T-cell (primary cell): ENCODE results near the gene GOLGA6D. TPM values are rescaled to one million over a fixed set of nuclear protein-coding genes. Genes with fewer than 3 reads are reported as not detected.
"Not testable (repeated sequence)": the region's sequence is repeated elsewhere in the genome, so short reads cannot be mapped to it uniquely, and the experiment has no call there.

Source experiments
- ATAC-seq, 4 experiments: fragments of 200-7000 bp in 3 of 4; fragments of 150-1000 bp in 1 of 4; cut with Tn5 transposase; replicated peaks in 1 of 4; 1 replicate in 3 of 4; 2 replicates in 1 of 4; pipeline ENCODE4 v1.10.0; 2021; ENCODE audit warnings: moderate library complexity in 3 of 4, mild to moderate bottlenecking in 2 of 4, moderate number of reproducible peaks in 1 of 4
- CTCF ChIA-PET, 2 donors: fragments of 300-600 bp; sonication (Branson Sonifier 250); formaldehyde crosslinking; loops; one replicate each; lab custom pipeline; 2022; ENCODE audit warnings: antibody characterized with exemption in 2 of 2; lab: Charles Lee
- POLR2A ChIA-PET, 2 donors: fragments of 300-600 bp; sonication (Branson Sonifier 250); formaldehyde crosslinking; loops; one replicate each; lab custom pipeline; 2022; ENCODE audit warnings: antibody characterized with exemption in 2 of 2; lab: Charles Lee
- DNase-seq, 35 experiments: peaks; one replicate each; pipeline versions ENCODE4 v3.0.0 to v3.0.0-alpha.2; 2013 to 2023
- H3K27ac ChIP-seq: one replicate; pipeline ENCODE4 v1.5.1; 2013; ENCODE audit warnings: low read length
- H3K27me3 ChIP-seq, 2 experiments: replicated peaks in 1 of 2; 1 replicate in 1 of 2; 2 replicates in 1 of 2; pipeline versions ENCODE4 v1.6.1 to v1.7.0; 2013; ENCODE audit warnings: low read length in 1 of 2, mixed read lengths in 1 of 2; ENCODE audit not compliant: control insufficient read depth in 2 of 2, insufficient read depth in 2 of 2; ENCODE audit errors: extremely low read depth in 1 of 2
- H3K36me3 ChIP-seq, 2 donors: 1 replicate in 1 of 2; 2 replicates in 1 of 2; pipeline versions ENCODE4 v1.6.1 to v1.7.0; 2013; ENCODE audit warnings: low read length in 1 of 2; ENCODE audit not compliant: control insufficient read depth in 2 of 2, insufficient read depth in 1 of 2; ENCODE audit errors: extremely low read depth in 1 of 2
- H3K4me1 ChIP-seq, 2 experiments: 1 replicate in 1 of 2; 2 replicates in 1 of 2; pipeline versions ENCODE4 v1.6.1 to v1.7.0; 2013; ENCODE audit warnings: low read length in 2 of 2, mixed read lengths in 1 of 2; ENCODE audit not compliant: insufficient read depth in 2 of 2, control insufficient read depth in 1 of 2; ENCODE audit errors: extremely low read depth in 1 of 2
- H3K4me3 ChIP-seq, 2 donors: 1 replicate in 1 of 2; 2 replicates in 1 of 2; pipeline versions ENCODE4 v1.5.1 to v1.7.0; 2013; ENCODE audit warnings: mild to moderate bottlenecking in 2 of 2, low read length in 1 of 2, moderate library complexity in 1 of 2; ENCODE audit not compliant: control insufficient read depth in 1 of 2; ENCODE audit errors: extremely low read depth in 1 of 2
- H3K9me3 ChIP-seq: 2 replicates; pipeline ENCODE4 v1.7.0; 2013
- H3K27ac Mint-ChIP-seq, 2 donors: one replicate each; pipeline ENCODE4 v1.8.0; 2020 to 2021; ENCODE audit warnings: mild to moderate bottlenecking in 2 of 2, mixed read lengths in 2 of 2
- H3K27me3 Mint-ChIP-seq, 2 donors: one replicate each; pipeline ENCODE4 v1.8.0; 2021 to 2022; ENCODE audit warnings: mixed read lengths in 2 of 2
- H3K36me3 Mint-ChIP-seq: one replicate; pipeline ENCODE4 v1.8.0; 2021; ENCODE audit warnings: mixed read lengths
- H3K4me1 Mint-ChIP-seq, 3 donors: one replicate each; pipeline ENCODE4 v1.8.0; 2020 to 2022; ENCODE audit warnings: mixed read lengths in 3 of 3, mild to moderate bottlenecking in 1 of 3
- H3K4me3 Mint-ChIP-seq, 3 donors: one replicate each; pipeline ENCODE4 v1.8.0; 2020 to 2022; ENCODE audit warnings: mild to moderate bottlenecking in 3 of 3, mixed read lengths in 3 of 3, moderate library complexity in 3 of 3
- H3K9me3 Mint-ChIP-seq, 3 donors: one replicate each; pipeline ENCODE4 v1.8.0; 2020 to 2022; ENCODE audit warnings: mixed read lengths in 3 of 3
- WGBS: methylation state at CpG from one replicate; pipeline ENCODE4 v1.1.5; 2013; ENCODE audit warnings: missing lambda C conversion rate; ENCODE audit not compliant: insufficient coverage; 5-methylcytosine and 5-hydroxymethylcytosine counted together
- total RNA-seq, 35 experiments: library from RNA in 6 of 35; stranded (reverse) in 6 of 35; fragments of 120-200 nt in 1 of 35; gene quantifications; one replicate each; pipeline versions ENCODE4 v1.2.1 to v1.2.4 and lab custom pipeline; 2013 to 2026

GOLGA6D gene
- total RNA-seq, 5 donors from 2014 or later (not counting 1 experiment from before 2014, with no cell fraction given) = 0.13 to 0.15 TPM; not detected in 3

GRCh38 chr15:75335705-75336355 is 53.2 kb downstream of the GOLGA6D start, which contains the start of gene COMMD4:
COMMD4 (plus strand) TSS chr15:75336063; CDS start chr15:75336090, 27 bp downstream.
- no peaks in the 10 kb centered on the region for H3K9me3 Mint-ChIP-seq
- WGBS = under 1% methylated on average over 39 of the region's 42 CpGs
- POLR2A ChIA-PET = interaction anchor here in 1 of 2 donors (0.6 to 0.7 kb wide), 2 partner anchors 39 to 442 kb away, joined by 3 to 4 read pairs; no protein-coding TSS in a partner anchor

DNA sequence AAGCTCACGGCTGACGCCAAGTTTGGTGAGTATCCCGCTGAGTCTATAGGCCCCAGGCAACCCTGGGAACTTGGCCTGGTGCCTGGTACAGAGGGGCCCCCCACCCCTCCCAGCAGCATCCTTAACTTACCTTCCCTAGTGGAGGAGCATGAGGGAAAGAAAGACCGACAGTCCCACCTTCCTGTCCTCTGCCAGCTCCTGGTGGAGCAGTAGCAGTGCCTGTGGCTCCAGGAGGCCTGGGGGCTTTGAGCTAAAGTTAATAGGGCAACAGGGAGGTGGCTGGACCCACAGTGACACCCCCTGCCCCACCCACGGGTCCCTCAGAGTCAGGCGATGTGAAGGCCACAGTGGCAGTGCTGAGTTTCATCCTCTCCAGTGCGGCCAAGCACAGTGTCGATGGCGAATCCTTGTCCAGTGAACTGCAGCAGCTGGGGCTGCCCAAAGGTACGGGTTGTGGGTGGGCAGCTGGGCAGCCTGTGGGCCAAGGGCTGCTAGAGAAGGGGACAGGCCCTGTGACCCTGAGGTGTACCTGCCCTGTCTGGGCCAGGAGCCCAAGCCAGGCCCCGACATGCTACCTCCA is 56.1 kb downstream of the GOLGA6D start:
- H3K4me3 Mint-ChIP-seq = no peak overlapping the region
- no peak for ATAC-seq
- CTCF ChIA-PET = no interaction called here

More at GRCh38 chr15:75335705-75336355, 53.2 kb downstream of the GOLGA6D start, which contains the start of gene COMMD4:
- H3K4me3 ChIP-seq = peak within 1 kb of the TSS; percentile 72
- H3K4me1 Mint-ChIP-seq = peaks cover 19 to 25% (median 21%) of the 10 kb centered on the region in 3 donors
- DNase-seq = peak in 34 of 35 experiments; percentile 15 to 77 (median 41)
- peaks cover 0 to 2% of the 10 kb centered on the region in 2 donors for H3K27me3 Mint-ChIP-seq
- H3K4me3 Mint-ChIP-seq = peak within 1 kb of the TSS; percentile 90 to 92 (median 91)
- H3K27ac ChIP-seq = peak within 1 kb of the TSS; percentile 37
- H3K4me1 ChIP-seq = peaks cover 2 to 12% of the 10 kb centered on the region in 2 experiments
- no peaks in the 10 kb centered on the region for H3K27me3 ChIP-seq
- peaks cover 3 to 5% of the 10 kb centered on the region in 2 donors for H3K36me3 ChIP-seq
- peak; percentile 67 to 83 (median 79) for ATAC-seq
- CTCF ChIA-PET = interaction anchor here in 1 of 2 donors (0.5 to 1.1 kb wide), 2 partner anchors 32 to 1615 kb away, joined by 3 read pairs; no protein-coding TSS in a partner anchor
- H3K9me3 ChIP-seq = no peaks in the 10 kb centered on the region
- H3K27ac Mint-ChIP-seq = peak within 1 kb of the TSS; percentile 85 to 90
- H3K36me3 Mint-ChIP-seq = peaks cover 4% of the 10 kb centered on the region

DNA sequence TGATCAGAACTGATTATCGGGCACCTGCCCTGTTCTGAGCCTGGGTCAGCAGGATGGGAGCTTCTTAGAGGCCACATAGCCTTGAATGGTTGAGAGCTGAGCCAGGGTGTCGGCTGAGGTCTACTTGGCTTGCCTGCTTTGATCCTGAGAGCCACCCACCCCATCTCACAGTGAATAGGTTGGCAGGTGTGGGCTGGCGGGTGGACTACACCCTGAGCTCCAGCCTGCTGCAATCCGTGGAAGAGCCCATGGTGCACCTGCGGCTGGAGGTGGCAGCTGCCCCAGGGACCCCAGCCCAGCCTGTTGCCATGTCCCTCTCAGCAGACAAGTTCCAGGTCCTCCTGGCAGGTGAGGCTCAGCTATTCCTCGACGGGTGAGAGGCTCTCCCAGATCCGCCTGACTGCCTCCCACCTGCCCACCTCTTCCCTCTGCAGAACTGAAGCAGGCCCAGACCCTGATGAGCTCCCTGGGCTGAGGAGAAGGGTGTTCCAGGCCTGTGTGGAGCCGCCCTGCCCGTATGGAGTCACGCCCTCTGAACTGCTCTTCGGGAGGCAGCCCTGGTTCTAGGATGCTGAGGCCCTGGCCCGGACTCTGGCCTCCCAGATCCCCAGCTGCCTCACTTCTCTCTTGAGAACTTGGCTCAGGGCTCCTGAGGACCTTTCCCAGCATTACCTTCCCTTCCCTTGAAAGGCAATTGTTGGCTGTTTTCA is 57.1 kb downstream of the GOLGA6D start:
- no peak overlapping the region for H3K4me3 Mint-ChIP-seq
- Histone ChIP-seq H3K36me3 (peaks cover 3 to 5% of the 10 kb centered on the region in 2 donors), H3K9me3 (no peaks in the 10 kb centered on the region), H3K27me3 (no peaks in the 10 kb centered on the region), H3K4me3 (no peak overlapping the region), H3K4me1 (peaks cover 2 to 12% of the 10 kb centered on the region in 2 experiments), H3K27ac (no peak overlapping the region)
- POLR2A ChIA-PET = interaction anchor here in 1 of 2 donors (0.6 kb wide), 1 partner anchor 299 kb away, joined by 4 read pairs; no protein-coding TSS in a partner anchor
- CTCF ChIA-PET = no interaction called here
- WGBS = 99% methylated on average over 8 of the region's 13 CpGs
- no peaks in the 10 kb centered on the region for H3K27me3 Mint-ChIP-seq
- H3K36me3 Mint-ChIP-seq = peaks cover 8% of the 10 kb centered on the region
- DNase-seq = no peak
- no peaks in the 10 kb centered on the region for H3K9me3 Mint-ChIP-seq
- peaks cover 19 to 25% (median 21%) of the 10 kb centered on the region in 3 donors for H3K4me1 Mint-ChIP-seq
- ATAC-seq = no peak
- H3K27ac Mint-ChIP-seq = no peak overlapping the region

More for the DNA sequence above, 56.1 kb downstream of the GOLGA6D start:
- no peaks in the 10 kb centered on the region for H3K27me3 Mint-ChIP-seq
- peaks cover 3 to 5% of the 10 kb centered on the region in 2 donors for H3K36me3 ChIP-seq
- H3K4me3 ChIP-seq = no peak overlapping the region
- no peaks in the 10 kb centered on the region for H3K27me3 ChIP-seq
- no peak overlapping the region for H3K27ac ChIP-seq
- 96% methylated on average over 8 of the region's 11 CpGs for WGBS
- H3K9me3 Mint-ChIP-seq = no peaks in the 10 kb centered on the region
- no peak overlapping the region for H3K27ac Mint-ChIP-seq
- H3K9me3 ChIP-seq = no peaks in the 10 kb centered on the region
- H3K4me1 ChIP-seq = peaks cover 2 to 12% of the 10 kb centered on the region in 2 experiments
- POLR2A ChIA-PET = no interaction called here
- H3K4me1 Mint-ChIP-seq = peaks cover 19 to 25% (median 21%) of the 10 kb centered on the region in 3 donors
- DNase-seq = no peak
- H3K36me3 Mint-ChIP-seq = peaks cover 8% of the 10 kb centered on the region

DNA sequence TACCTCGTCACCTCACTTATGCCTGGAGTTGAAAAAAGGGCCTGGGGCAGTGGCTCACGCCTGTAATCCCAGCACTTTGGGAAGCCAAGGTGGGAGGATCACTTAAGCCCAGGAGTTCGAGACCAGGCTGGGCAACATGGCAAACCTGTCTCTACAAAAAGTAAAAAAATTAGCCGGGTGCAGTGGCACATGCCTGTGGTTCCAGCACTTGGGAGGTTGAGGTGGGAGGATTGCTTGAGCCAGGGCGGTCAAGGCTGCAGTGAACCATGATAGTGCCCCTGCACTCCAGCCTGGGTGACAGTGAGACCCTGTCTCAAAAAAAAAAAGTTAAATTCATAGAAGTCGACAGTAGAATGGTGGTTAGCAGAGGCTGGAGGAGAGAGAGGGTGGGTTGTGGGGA is 59.6 kb downstream of the GOLGA6D start:
- Histone ChIP-seq H3K4me1 (peaks cover 0 to 12% of the 10 kb centered on the region in 2 experiments), H3K27me3 (peaks cover 0 to 11% of the 10 kb centered on the region in 2 experiments), H3K27ac (no peak overlapping the region), H3K36me3 (peaks cover 3 to 5% of the 10 kb centered on the region in 2 donors), H3K4me3 (no peak overlapping the region), H3K9me3 (no peaks in the 10 kb centered on the region)
- Mint-ChIP-seq H3K4me3 (no peak overlapping the region), H3K36me3 (peaks cover 8% of the 10 kb centered on the region), H3K4me1 (peaks cover 10 to 16% (median 11%) of the 10 kb centered on the region in 3 donors), H3K27me3 (no peaks in the 10 kb centered on the region), H3K9me3 (no peaks in the 10 kb centered on the region), H3K27ac (no peak overlapping the region)
- ChIA-PET CTCF (no interaction called here), POLR2A (no interaction called here)
- DNase-seq (no peak), ATAC-seq (no peak)
- WGBS = 97% methylated on average over 5 of the region's 6 CpGs

DNA sequence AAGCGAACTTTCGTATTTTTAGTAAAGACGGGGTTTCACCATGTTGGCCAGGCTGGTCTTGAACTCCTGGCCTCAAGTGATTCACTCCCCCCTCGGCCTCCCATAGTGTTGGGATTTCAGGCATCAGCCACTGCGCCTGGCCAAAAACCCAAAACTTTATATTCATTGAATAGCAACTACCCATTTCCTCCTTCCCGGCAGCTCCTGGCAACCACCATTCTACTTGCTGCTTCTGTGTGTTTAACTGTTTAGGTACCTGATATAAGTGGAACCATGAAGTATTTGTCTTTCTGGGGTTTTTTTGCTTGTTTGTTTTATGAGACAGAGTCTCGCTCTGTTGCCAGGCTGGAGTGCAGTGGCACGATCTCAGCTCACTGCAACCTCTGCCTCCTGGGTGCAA is 61.3 kb downstream of the GOLGA6D start:
- not testable (repeated sequence) for DNase-seq, H3K9me3 Mint-ChIP-seq, H3K9me3 ChIP-seq, H3K27me3 Mint-ChIP-seq, H3K4me3 ChIP-seq, ATAC-seq, H3K27ac Mint-ChIP-seq, H3K36me3 Mint-ChIP-seq, H3K36me3 ChIP-seq, H3K27ac ChIP-seq, H3K4me3 Mint-ChIP-seq
- ChIA-PET CTCF (interaction anchor here in 1 of 2 donors (0.6 kb wide), 1 partner anchor 581 kb away, joined by 4 read pairs; no protein-coding TSS in a partner anchor), POLR2A (interaction anchor here in 1 of 2 donors (0.5 kb wide), 1 partner anchor 92 kb away, joined by 3 read pairs; no protein-coding TSS in a partner anchor)
- Histone ChIP-seq H3K27me3 (peaks cover 0 to 16% of the 10 kb centered on the region in 2 experiments), H3K4me1 (peaks cover 2 to 27% of the 10 kb centered on the region in 2 experiments)
- peaks cover 11 to 18% (median 13%) of the 10 kb centered on the region in 3 donors for H3K4me1 Mint-ChIP-seq
- WGBS = no CpG with 5 or more reads among the region's 8 CpGs
